ENCODE data around the gene MAP10.

Gene MAP10

GRCh38 chr1:232795497-232796053 lies 9.6 kb upstream of the MAP10 start:
- DNase-seq (ENCODE audit: low spot score) = no peak

- no peak for DNase-seq (ENCODE audit: low spot score)
Measured at GRCh38 chr1:232797856-232798510, 7.2 kb upstream of the MAP10 start.

- no peak for DNase-seq (ENCODE audit: low spot score)
Measured at GRCh38 chr1:232798920-232799319, 6.3 kb upstream of the MAP10 start.

GRCh38 chr1:232806186-232806510 lies 932 bp downstream of the MAP10 start:
- DNase-seq (ENCODE audit: low spot score) = no peak

- no peak for DNase-seq (ENCODE audit: low spot score)
Measured at GRCh38 chr1:232810856-232811255, 5.6 kb downstream of the MAP10 start.

- no peak for DNase-seq (ENCODE audit: low spot score)
Measured at GRCh38 chr1:232812560-232812959, 7.3 kb downstream of the MAP10 start.

GRCh38 chr1:232813097-232813496 lies 7.9 kb downstream of the MAP10 start:
- DNase-seq (ENCODE audit: low spot score) = no peak

GRCh38 chr1:232813760-232814159 lies 8.5 kb downstream of the MAP10 start:
- DNase-seq (ENCODE audit: low spot score) = no peak

- DNase-seq (ENCODE audit: low spot score) = no peak
Measured at GRCh38 chr1:232816324-232816723, 11.1 kb downstream of the MAP10 start.

- no peak for DNase-seq (ENCODE audit: low spot score)
Measured at GRCh38 chr1:232818040-232818439, 12.8 kb downstream of the MAP10 start.

GRCh38 chr1:232820431-232820830 lies 15.2 kb downstream of the MAP10 start:
- no peak for DNase-seq (ENCODE audit: low spot score)

- no peak for DNase-seq (ENCODE audit: low spot score)
Measured at GRCh38 chr1:232822530-232822929, 17.3 kb downstream of the MAP10 start.

GRCh38 chr1:232826318-232826717 lies 21.1 kb downstream of the MAP10 start:
- no peak for DNase-seq (ENCODE audit: low spot score)

- no peak for DNase-seq (ENCODE audit: low spot score)
Measured at GRCh38 chr1:232830661-232831060, 25.4 kb downstream of the MAP10 start.

GRCh38 chr1:232831895-232832294 lies 26.7 kb downstream of the MAP10 start:
- DNase-seq (ENCODE audit: low spot score) = no peak

- no peak for DNase-seq (ENCODE audit: low spot score)
Measured at GRCh38 chr1:232834066-232834465, 28.9 kb downstream of the MAP10 start.

GRCh38 chr1:232835166-232835565 lies 29.9 kb downstream of the MAP10 start:
- no peak for DNase-seq (ENCODE audit: low spot score)

- DNase-seq (ENCODE audit: low spot score) = no peak
Measured at GRCh38 chr1:232837087-232837486, 31.9 kb downstream of the MAP10 start.

GRCh38 chr1:232841823-232842565 lies 36.8 kb downstream of the MAP10 start:
- DNase-seq (ENCODE audit: low spot score) = no peak

- no peak for DNase-seq (ENCODE audit: low spot score)
Measured at GRCh38 chr1:232844791-232845190, 39.6 kb downstream of the MAP10 start.

GRCh38 chr1:232845406-232845955 lies 40.3 kb downstream of the MAP10 start:
- no peak for DNase-seq (ENCODE audit: low spot score)

- no peak for DNase-seq (ENCODE audit: low spot score)
Measured at GRCh38 chr1:232851532-232851931, 46.3 kb downstream of the MAP10 start.
